ENCODE measurements around the gene VSTM4.

The VSTM4 gene

GRCh38 chr10:49115015-49115795, at the start of gene VSTM4:
Gene VSTM4, minus strand, starts transcription at chr10:49115522. Its CDS starts 37 bp downstream, at chr10:49115485.
- no peak for DNase-seq

DNA sequence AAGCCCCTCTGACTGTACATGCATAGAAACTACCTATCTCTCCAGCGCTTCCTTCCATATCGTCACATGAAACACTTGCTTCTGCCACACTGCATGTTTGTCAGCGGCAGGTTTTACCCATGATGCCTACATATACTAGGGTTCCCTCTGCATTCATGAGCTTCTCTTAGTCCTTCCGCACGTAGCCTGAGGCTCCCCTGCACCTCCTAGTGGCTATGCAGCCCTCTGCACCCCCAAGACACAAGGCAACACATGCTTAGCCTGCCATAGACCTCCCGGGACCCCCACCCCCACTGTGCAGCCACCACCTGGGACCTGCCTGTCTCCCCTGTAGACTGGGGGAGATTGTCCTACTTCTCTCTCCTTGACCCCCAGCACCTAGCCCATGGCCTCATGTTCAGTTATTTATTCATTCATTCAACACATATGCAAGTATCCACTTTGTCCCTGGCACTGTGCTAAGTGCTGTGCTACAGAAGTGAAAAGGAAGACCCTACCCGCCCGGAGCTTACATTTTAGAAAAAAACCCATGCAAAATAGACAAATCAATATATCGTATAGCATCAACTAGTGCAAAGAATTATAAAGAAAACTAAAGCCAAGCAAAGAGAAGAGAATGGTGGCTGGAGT, 49.4 kb upstream of the VSTM4 start:
- DNase-seq, result peak; percentile 29

DNA sequence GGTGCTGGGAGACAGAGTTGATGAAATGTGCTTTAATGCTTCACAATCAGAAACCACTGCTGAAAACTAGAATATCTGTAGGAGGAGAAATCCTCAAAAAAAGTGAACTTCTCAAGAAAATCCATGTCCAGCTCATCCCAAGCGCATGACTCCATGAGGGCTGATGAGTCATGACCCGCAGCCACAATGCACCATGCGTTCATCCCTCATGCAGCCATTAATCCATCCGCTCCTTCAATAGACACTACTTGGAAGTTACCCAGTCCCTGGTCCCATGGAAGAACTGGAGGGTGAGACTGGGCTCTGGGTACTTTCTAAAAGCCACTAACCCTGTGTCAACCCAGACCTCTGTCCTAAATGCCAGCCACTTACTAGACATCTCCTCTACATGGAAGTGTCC, 48.4 kb upstream of the VSTM4 start:
- DNase-seq, result no peak

DNA sequence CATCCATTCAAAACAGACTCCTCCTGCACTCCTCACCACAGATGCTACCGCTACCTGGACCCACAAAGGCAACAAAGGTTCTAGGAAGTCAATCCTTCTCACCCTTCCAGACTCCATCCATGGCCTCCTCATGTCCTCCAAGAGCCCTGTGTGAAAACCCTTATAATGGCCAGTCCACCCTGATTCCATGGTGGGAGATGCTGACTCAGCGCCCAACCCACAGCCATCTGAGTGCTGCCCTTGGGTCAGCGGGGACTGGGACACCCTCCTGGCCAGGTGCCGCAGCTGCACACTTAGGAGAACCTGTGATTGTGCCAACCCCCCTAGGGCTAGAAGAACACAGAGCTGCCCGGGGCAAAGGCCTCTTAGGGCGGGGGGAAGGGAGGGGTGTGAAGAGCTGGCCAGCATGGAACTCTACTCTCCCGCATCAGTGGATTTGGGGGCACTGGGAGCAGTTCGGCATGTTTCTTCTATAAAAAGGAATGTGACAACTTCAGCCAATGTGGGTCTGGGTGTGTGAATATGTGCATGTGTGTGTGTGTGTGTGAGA, 47.5 kb upstream of the VSTM4 start:
- DNase-seq, result no peak

- DNase-seq, result no peak
Measured at GRCh38 chr10:49162063-49162462, 46.7 kb upstream of the VSTM4 start.

- DNase-seq, result no peak
Measured at GRCh38 chr10:49161411-49161997, 46.2 kb upstream of the VSTM4 start.

GRCh38 chr10:49160814-49161213, 45.5 kb upstream of the VSTM4 start:
- no peak for DNase-seq

DNA sequence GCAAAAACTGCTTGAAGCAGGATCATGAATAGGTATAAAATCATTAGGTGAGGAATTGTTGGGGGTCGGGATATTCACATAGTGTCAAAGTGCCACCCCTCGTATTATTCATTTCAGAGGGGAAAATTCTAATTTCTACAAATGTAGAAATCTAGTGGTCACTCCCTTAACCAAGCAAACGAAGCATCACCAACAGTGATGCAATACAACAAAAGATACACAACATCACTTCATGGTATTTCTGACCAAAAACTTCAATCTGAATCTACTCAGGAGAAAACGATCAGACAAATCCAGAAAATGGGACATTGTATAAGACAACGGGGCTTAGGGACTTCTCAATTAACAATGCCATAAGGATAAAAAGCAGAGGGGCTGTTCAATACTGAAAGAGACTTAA, 44.8 kb upstream of the VSTM4 start:
- no peak for DNase-seq

DNA sequence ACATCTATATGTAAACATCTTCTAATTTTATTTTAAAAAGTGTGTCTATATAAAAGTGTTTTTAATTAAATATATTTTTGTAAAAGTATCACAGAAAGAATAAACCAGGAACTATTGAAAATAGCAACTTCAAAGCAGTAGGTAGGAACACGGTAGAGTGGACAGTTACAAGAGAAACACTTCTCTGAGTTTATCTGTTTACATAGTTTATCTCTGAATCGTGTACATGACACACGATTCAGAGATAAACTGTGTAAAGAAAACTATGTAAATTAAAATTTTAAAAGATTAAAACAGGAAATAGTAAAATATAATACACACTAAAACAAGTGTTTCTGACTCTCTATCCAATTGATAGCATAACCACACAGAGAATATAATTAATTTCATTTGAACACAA, 43.6 kb upstream of the VSTM4 start:
- DNase-seq, result no peak

DNA sequence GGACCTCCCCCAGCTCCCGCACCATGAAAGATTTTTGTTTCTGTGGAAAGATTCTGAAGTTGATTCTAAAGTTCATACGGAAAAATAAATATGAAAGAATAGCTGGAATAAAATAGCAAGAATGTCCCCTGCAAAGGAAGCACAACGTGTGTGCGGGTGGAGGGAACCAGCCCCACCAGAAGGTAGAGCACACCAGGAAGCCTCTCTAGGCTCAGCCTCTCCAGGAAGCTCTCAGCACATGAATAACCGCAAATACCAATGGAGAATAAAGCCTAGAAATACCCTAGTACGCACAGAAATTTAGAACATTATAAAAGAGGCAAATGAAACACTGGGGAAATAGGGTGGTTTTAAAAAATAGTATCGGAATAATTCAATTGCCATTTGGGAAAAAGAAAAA, 43.1 kb upstream of the VSTM4 start:
- DNase-seq, result no peak

- DNase-seq, result no peak
Measured at GRCh38 chr10:49157229-49157628, 41.9 kb upstream of the VSTM4 start.

GRCh38 chr10:49154641-49155040, 39.3 kb upstream of the VSTM4 start:
- DNase-seq, result no peak

DNA sequence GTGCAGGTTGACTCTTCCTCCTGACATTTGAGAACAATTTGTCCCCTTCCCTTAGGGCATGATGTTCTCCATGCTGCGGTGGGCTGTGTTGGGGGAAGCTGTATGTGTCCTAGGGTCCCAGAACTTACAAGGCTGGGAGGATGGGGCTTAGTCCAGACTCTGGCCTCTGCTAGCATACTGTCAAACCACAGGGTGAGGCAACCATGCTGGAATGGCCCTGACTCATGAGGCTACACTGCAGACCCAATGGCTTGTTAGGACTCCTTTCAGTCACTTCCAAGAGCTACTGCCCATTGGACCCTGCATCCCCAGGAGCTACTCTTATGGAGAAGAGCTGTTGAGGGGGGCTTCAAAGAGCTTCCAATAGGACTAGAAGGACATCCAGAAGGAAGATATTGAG, 38.6 kb upstream of the VSTM4 start:
- DNase-seq, result no peak

GRCh38 chr10:49153115-49153514, 37.8 kb upstream of the VSTM4 start:
- DNase-seq, result no peak

DNA sequence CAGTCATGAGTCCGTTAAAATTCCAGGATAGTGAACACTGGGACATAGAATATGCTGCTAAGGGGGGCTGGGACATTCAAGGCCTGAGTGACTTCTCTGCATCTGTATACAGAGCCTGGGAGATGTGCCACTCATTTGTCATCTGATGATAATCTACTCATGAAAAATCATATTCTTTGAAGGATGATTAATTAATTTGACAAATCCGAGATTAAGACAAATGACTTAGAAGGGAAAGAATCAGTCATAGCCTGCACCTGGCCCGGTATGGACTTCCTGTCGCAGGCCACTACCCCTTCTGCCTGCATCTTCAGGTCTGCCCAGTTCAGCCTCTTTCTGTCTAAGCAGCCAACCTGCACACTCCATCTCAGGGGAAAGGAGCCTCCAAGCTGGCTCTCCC, 37.3 kb upstream of the VSTM4 start:
- no peak for DNase-seq

DNA sequence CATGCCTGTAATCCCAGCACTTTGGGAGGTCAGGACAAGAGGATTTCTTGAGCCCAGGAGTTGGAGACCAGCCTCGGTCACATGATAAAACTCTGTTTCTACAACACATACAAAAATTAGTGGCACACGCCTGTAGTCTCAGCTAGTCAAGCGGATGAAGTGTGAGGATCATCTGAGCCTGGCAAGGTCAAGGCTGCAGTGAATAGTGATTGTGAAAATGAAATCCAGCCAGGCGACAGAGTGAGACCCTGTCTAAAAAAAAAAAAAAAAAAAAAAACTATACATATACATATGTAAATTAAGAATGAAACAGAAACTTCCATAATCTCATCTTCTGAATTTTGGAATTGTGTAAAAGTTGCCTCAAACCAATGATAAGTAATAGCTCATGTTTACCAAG, 36.7 kb upstream of the VSTM4 start:
- no peak for DNase-seq

DNA sequence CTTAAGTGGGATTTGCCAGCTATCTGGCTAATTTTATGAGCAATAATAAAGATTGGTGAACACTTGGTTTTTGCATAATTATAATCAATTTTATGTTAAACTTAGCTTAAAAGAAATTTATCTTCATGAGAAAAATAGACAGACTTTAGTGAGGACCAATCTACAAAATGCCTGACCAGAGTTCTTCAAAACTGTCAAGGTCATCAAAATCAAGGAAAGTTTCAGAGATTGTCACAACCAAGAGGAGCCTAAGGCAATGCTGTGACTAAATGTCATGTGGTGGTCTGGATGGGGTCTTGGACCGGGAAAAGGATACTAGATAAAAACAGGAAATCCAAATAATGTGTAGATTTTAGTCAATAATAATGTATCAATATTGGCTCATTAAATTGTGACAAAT, 36.2 kb upstream of the VSTM4 start:
- no peak for DNase-seq

DNA sequence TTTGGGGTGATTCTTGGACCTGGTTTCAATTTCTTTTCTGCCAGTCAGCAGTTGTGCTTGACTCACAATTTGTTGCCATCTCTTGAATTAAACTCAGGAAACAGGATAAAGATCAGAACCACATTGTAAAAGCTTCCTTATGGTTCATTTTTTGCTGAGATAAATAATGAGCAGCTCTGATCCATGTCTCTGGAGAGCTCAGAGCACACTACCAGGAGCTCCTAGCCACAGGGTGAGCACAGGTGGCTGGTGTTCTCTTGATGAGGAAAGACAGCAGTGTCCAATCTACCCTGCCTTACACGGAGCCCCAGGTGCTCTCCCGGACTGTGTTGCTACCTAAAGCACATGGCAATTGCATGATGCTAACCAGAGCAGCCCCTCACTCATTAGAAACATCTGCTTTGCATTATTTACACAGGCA, 35.7 kb upstream of the VSTM4 start:
- no peak for DNase-seq

DNA sequence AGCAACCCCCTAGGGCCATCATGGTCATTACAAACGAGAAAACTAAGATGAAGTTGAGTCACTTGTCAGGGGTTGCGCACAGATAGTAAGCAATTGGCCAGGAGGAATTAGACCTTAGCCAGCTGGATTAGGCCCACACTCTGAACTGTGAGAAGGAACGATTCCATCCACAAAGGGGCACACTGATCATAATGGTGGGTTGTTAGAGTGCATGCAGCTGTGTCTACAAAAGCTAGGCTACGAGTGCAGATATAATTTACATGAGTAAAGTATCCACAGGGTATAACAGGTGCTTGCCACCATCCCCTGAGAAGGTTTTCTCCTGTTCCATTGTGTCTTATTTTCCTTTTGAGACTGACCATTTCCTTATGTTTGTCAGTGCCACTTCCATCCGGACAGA, 35.1 kb upstream of the VSTM4 start:
- DNase-seq, result no peak

DNA sequence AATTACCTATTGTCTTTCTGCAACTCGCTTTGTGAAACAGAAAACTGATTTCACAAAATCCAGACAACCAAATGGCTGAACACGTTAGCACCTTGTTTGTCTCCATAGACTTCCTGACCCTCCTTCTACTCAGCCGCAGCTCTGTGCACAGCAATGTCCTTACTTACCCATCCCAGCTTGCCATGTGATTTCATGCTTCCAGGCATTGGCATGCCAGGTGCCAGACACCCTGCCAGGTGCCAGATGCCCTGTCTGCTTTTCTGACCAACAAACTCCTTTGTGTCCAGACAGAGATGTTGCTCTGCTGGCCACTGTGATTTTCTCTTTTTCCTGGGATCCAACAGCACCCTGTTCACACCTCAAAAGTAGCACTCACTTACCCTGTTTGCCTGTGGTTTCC, 34.6 kb upstream of the VSTM4 start:
- DNase-seq, result no peak

- DNase-seq, result no peak
Measured at GRCh38 chr10:49144058-49144720, 28.9 kb upstream of the VSTM4 start.

GRCh38 chr10:49143249-49143648, 27.9 kb upstream of the VSTM4 start:
- DNase-seq, result no peak

DNA sequence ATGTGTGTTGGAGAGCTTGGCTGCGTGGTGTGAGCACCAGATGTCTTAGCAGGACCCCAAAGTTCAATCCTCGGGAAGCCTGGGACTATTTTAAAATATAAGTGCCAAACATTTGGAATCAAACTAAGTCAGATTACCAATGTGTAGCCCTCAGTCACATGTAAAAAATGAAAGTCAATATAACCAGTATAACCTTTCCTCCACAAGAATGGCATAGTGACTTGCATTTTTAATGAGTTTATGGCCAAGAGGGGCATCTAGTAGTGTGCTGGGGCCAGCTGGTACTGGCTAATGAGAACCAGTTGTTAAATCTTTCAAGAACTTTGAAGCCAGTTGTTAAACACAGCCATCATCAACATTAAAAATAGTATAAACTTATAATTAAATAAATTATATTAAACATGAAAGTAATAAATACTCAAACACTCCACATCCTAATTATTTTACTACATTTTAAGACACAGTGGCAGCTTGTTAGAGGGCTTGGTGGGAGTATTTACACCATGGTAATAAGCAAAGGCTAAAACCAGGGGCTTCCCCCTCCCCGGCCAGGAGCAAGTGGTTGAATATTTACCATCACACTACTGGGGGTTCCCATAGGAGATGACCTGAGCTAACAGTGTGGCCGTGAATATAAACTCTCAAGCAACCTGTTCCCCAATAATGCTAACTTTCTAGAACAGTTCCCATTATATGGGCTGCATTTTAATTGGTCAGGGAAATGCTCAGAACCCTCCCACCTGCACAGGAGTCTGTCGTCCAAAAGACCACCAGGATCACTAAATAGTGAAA, 26.4 kb upstream of the VSTM4 start:
- DNase-seq, result no peak
